GM23248 (cell line): ENCODE results near the gene PLAGL2. TPM values are rescaled to one million over a fixed set of nuclear protein-coding genes. Genes with fewer than 3 reads are reported as not detected.

Experiments
- DNase-seq: peaks from one replicate; pipeline ENCODE4 v3.0.0-alpha.2; 2015
- H2AFZ ChIP-seq: fragments of 200-600 bp; sonication (generic); 2 replicates; pipeline ENCODE4 v1.6.1; 2016; ENCODE audit warnings: antibody characterized with exemption
- H3F3A ChIP-seq: fragments of 200-600 bp; sonication (generic); 2 replicates; pipeline ENCODE4 v1.6.1; 2016; ENCODE audit warnings: mild to moderate bottlenecking, antibody characterized with exemption, mixed run types; ENCODE audit not compliant: insufficient read depth
- H3K27ac ChIP-seq: fragments of 200-600 bp; sonication (generic); 2 replicates; pipeline ENCODE4 v1.5.1; 2016; ENCODE audit warnings: mild to moderate bottlenecking
- H3K27me3 ChIP-seq: fragments of 200-600 bp; sonication (generic); replicated peaks from 2 replicates; pipeline ENCODE4 v1.6.1; 2016; ENCODE audit warnings: mild to moderate bottlenecking; ENCODE audit not compliant: insufficient read depth
- H3K36me3 ChIP-seq: fragments of 200-600 bp; sonication (generic); 2 replicates; pipeline ENCODE4 v1.6.1; 2016; ENCODE audit warnings: low read depth, mild to moderate bottlenecking
- H3K4me1 ChIP-seq: fragments of 200-600 bp; sonication (generic); 2 replicates; pipeline ENCODE4 v1.6.1; 2016; ENCODE audit warnings: mild to moderate bottlenecking; ENCODE audit not compliant: insufficient read depth
- H3K4me2 ChIP-seq: fragments of 200-600 bp; sonication (generic); one replicate; pipeline ENCODE4 v1.6.1; 2016; ENCODE audit warnings: mild to moderate bottlenecking; ENCODE audit not compliant: unreplicated experiment
- H3K4me3 ChIP-seq: fragments of 200-600 bp; sonication (generic); 2 replicates; pipeline ENCODE4 v1.5.1; 2016; ENCODE audit warnings: mild to moderate bottlenecking
- H3K79me2 ChIP-seq: fragments of 200-600 bp; sonication (generic); 2 replicates; pipeline ENCODE4 v1.6.1; 2016; ENCODE audit warnings: mild to moderate bottlenecking; ENCODE audit not compliant: insufficient read depth
- H3K9ac ChIP-seq: fragments of 200-600 bp; sonication (generic); 2 replicates; pipeline ENCODE4 v1.6.1; 2016; ENCODE audit warnings: mild to moderate bottlenecking
- H3K9me2 ChIP-seq: fragments of 200-600 bp; sonication (generic); 2 replicates; pipeline ENCODE4 v1.6.1; 2016; ENCODE audit warnings: mixed run types, mild to moderate bottlenecking, moderate library complexity; ENCODE audit not compliant: insufficient read depth
- H3K9me3 ChIP-seq: fragments of 200-600 bp; sonication (generic); one replicate; pipeline ENCODE4 v1.6.1; 2017; ENCODE audit warnings: low read depth
- H4K20me1 ChIP-seq: fragments of 200-600 bp; sonication (generic); 2 replicates; pipeline ENCODE4 v1.6.0; 2016; ENCODE audit not compliant: insufficient read depth
- EZH2 ChIP-seq: fragments of 200-600 bp; sonication (generic); IDR thresholded peaks from 2 replicates; pipeline ENCODE4 v1.6.1; 2018; ENCODE audit warnings: antibody characterized with exemption, mild to moderate bottlenecking; ENCODE audit not compliant: insufficient read depth, poor library complexity, severe bottlenecking
- EZH2phosphoT487 ChIP-seq: fragments of 200-600 bp; sonication (generic); IDR thresholded peaks from 2 replicates; pipeline ENCODE4 v1.6.1; 2018; ENCODE audit warnings: antibody characterized with exemption, moderate library complexity, mild to moderate bottlenecking, low read depth; ENCODE audit not compliant: insufficient read depth
- WGBS, 2 experiments: methylation state at CpG; one replicate each; pipeline ENCODE4 v1.1.6; 2015 to 2017; ENCODE audit warnings: low lambda C conversion rate in 2 of 2, low coverage in 1 of 2; ENCODE audit errors: missing lambda C conversion rate in 2 of 2; 5-methylcytosine and 5-hydroxymethylcytosine counted together
- in situ Hi-C: fragments of 300-500 bp; cut with MboI; formaldehyde crosslinking; loops from 2 replicates; pipeline ENCODE4 v1.15.0; 2020
- polyA plus RNA-seq: library from polyadenylated mRNA; unstranded; fragments of >200 nt; fragmentation: Nextera tagmentation; extraction: Ambion mirVana; gene quantifications from 2 replicates; pipeline ENCODE4 v1.2.1, GENCODE V29; 2016
- total RNA-seq: library from RNA; depleted of rRNA; stranded (reverse); fragments of >200 nt; shearing (Covaris generic); gene quantifications from 2 replicates; pipeline ENCODE4 v1.2.3, GENCODE V29; 2014

Gene PLAGL2
- total and polyA plus RNA-seq, 2 experiments from 2014 or later: 2.1 to 4.1 TPM

DNA sequence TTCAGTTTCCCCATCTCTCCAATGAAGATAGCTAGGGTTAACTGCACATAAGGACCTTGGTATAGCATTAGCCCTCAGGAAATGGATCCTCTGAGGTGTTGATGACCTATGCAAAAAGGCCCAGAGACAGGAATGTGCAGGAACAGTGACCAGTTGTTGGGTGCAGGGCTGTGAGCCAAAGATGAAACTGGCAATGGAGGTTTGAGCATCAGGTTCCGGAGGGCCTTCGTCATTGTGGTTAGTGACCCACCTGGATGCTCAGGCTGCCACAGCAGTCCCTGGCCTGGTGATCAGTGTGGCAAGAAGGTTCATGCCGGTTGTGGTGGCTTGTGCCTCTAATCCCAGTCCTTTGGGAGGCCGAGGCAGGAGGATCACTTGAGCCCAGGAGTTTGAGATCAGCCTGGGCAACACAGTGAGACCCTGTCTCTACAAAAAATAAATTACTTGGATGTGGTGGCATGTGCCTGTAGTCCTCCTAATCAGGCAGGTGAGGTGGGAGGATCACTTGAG is 54.3 kb downstream of the PLAGL2 start:
- Histone ChIP-seq H3K9me2 (no peaks in the 10 kb centered on the region), H3F3A (no peaks in the 10 kb centered on the region), H3K4me3 (no peak overlapping the region), H3K27me3 (no peaks in the 10 kb centered on the region), H3K9ac (no peak overlapping the region), H3K36me3 (peaks cover 21% of the 10 kb centered on the region; the same call in 1 of the 2 replicates), H3K4me1 (peaks cover 8% of the 10 kb centered on the region; the same call in 1 of the 2 replicates), H3K27ac (no peak overlapping the region), H3K9me3 (no peaks in the 10 kb centered on the region), H3K4me2 (no peak overlapping the region), H2AFZ (no peak overlapping the region), H4K20me1 (no peaks in the 10 kb centered on the region), H3K79me2 (no peaks in the 10 kb centered on the region)
- DNase-seq: no peak
- in situ Hi-C loops: no loop called here
- no peak for TF ChIP-seq EZH2
- no peak for TF ChIP-seq EZH2phosphoT487
- 96 to 98% methylated on average over 4 of the region's 4 CpGs for WGBS, 2 experiments

DNA sequence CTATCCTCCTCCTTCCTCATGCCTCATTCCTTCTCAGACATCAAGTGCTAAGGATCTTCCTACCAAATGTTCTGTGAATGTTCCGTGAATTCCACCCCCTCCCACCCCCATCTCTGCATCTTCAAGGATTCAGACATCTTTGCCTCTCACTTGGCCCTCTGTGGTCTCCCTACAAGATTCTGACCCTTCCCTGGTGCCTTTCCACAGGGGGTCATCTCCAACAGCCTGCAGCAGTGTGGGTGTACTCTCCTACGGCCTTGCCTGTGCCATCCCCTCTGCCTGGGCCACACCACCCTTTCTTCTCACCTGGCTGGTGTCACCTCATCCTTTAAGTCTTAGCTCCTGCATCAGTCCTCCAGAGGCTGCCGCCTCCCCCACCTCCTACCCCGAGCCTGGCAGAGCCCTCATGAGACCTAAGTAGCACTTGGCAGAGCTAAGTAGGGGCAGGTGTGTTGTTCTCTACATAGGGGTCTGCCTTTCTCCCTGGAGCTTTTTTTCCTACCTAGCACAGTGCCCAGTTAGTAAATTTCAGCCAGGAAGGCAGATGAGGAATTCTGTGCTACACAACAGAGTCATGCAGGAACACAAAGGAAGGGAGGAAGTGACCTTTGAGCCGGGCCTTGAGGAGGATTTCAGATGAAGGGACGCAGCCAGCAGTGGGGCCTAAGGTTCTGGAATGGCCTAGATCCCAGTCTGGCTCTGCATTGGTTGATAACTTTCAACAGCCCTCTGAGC is 55.0 kb downstream of the PLAGL2 start:
- no peaks in the 10 kb centered on the region for H3K9me3 ChIP-seq
- 88 to 94% methylated on average over 6 of the region's 6 CpGs for WGBS, 2 experiments
- TF ChIP-seq EZH2 (no peak), EZH2phosphoT487 (no peak)
- H3K4me1 ChIP-seq: peaks cover 8% of the 10 kb centered on the region; the same call in 1 of the 2 replicates
- H2AFZ ChIP-seq: no peak overlapping the region
- no peaks in the 10 kb centered on the region for H3F3A ChIP-seq
- H3K27me3 ChIP-seq: no peaks in the 10 kb centered on the region
- peaks cover 27% of the 10 kb centered on the region for H3K36me3 ChIP-seq
- H3K4me2 ChIP-seq: no peak overlapping the region
- H4K20me1 ChIP-seq: no peaks in the 10 kb centered on the region
- DNase-seq: no peak
- H3K27ac ChIP-seq: no peak overlapping the region
- H3K9ac ChIP-seq: no peak overlapping the region
- H3K4me3 ChIP-seq: no peak overlapping the region
- H3K79me2 ChIP-seq: no peaks in the 10 kb centered on the region
- in situ Hi-C loops: no loop called here
- no peaks in the 10 kb centered on the region for H3K9me2 ChIP-seq

DNA sequence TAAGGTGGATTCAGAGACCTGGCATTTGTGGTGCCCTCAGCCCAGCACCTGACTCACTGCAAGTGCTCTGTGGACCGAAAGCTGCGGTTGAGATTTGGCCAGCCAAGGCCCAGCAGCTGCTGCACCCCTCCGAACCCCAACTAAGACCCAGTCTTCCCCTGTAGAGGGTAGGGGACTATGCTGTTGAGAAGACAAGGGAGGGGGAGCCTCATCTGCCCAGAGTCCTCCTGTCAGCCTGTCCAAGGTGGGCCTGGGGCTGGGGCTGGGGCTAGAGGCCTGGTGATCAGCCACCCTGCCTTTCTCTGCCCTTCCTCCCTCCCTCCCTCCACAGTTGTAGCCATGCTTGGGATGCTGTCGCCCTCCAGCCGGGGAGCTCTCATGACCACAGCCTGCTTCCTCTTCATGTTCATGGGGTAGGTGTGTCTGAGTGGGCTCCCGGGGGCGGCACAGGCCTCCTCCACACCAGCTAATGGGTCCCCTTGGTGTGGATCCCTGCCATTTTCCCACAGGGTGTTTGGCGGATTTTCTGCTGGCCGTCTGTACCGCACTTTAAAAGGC is 57.2 kb downstream of the PLAGL2 start:
- Histone ChIP-seq H3K36me3 (peaks cover 41% of the 10 kb centered on the region), H3K27ac (no peak overlapping the region), H3K9me3 (no peaks in the 10 kb centered on the region), H2AFZ (no peak overlapping the region), H3K4me3 (no peak overlapping the region), H3F3A (no peaks in the 10 kb centered on the region), H3K4me2 (no peak overlapping the region), H3K79me2 (no peaks in the 10 kb centered on the region), H3K27me3 (no peaks in the 10 kb centered on the region), H3K9ac (no peak overlapping the region), H4K20me1 (no peaks in the 10 kb centered on the region), H3K9me2 (no peaks in the 10 kb centered on the region), H3K4me1 (peaks cover 6% of the 10 kb centered on the region; the same call in 1 of the 2 replicates)
- WGBS, 2 experiments: 90 to 91% methylated on average over 10 of the region's 10 CpGs
- in situ Hi-C loops: no loop called here
- no peak for DNase-seq
- TF ChIP-seq EZH2phosphoT487: no peak
- no peak for TF ChIP-seq EZH2

DNA sequence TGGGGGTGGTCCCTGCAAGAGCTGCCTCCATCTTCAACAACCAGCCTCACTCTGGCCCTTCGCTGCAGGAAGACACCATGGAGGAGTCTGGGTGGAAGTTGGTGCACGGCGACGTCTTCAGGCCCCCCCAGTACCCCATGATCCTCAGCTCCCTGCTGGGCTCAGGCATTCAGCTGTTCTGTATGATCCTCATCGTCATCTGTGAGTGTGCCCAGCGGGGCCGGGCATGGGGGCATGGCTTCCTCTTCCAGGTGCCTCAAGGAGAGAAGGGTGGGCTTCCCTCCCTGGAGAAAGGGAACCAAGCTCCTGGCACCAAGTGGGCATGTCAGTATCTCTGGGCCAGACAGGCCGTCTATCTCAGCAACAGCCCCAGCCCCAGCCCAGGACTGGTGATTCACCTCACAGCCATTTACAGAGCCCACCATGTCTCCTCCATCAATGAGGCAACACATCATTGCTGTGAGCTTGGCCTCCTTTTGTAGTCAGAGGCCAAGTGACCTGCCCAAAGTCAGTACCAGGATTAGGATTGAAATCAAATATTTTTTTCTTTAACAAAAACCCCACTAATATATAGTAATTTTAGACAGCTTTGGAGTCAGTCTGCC is 57.9 kb downstream of the PLAGL2 start:
- Histone ChIP-seq H3K4me1 (no peaks in the 10 kb centered on the region), H3K79me2 (no peaks in the 10 kb centered on the region), H2AFZ (no peak overlapping the region), H3K4me3 (no peak overlapping the region), H3K36me3 (peaks cover 46% of the 10 kb centered on the region), H3K4me2 (no peak overlapping the region), H3K9ac (no peak overlapping the region), H3K27ac (no peak overlapping the region), H3F3A (no peaks in the 10 kb centered on the region), H3K9me2 (no peaks in the 10 kb centered on the region), H3K9me3 (no peaks in the 10 kb centered on the region), H3K27me3 (no peaks in the 10 kb centered on the region), H4K20me1 (no peaks in the 10 kb centered on the region)
- WGBS, 2 experiments: 53 to 71% methylated on average over 6 to 8 of the region's 8 CpGs
- in situ Hi-C loops: no loop called here
- TF ChIP-seq EZH2: no peak
- TF ChIP-seq EZH2phosphoT487: no peak
- DNase-seq: no peak
